ENCODE results near the gene MAST4.

The MAST4 gene

DNA sequence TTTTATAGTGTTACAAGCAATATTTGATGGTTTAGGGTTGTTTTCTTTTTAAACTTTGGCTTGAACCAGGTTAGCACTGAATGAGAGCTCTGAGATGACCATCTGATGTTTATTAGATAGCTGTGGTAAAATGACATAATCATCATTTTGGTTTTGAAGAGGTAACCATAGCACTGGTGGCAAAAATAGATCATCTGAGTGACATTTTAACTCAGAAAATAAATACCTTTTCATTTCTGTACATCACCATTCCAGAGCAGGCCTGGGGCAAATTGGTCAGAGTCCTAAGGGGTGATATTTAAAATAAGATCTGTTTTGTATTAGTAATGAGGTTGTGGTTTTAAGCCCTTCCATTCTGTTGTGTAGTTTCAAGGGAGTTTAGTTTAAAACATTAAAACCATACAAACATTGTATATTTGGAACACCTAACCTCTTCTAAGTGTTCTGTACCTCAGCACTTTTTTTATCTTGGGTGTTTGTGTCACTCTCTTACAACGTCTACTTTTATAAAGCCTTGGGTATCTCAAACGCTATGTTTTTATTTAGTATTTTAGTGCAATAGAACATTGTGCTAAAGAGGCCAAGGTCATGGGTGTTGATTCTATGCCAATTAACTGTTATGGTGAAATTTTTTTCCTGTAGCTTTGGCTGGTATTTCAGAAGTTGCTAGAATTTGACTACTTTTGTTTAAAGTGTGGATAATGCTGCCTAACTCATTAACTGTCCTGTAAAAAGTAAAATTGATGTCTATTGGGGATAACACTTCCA, 434.3 kb downstream of the MAST4 start:
- no peak for DNase-seq

GRCh38 chr5:67031057-67031443, 434.9 kb downstream of the MAST4 start:
- DNase-seq, result no peak

GRCh38 chr5:67031692-67032091, 435.5 kb downstream of the MAST4 start:
- DNase-seq, result no peak

GRCh38 chr5:67032921-67033664, 436.9 kb downstream of the MAST4 start:
- DNase-seq, result no peak

GRCh38 chr5:67033880-67034651, 437.9 kb downstream of the MAST4 start:
- no peak for DNase-seq

DNA sequence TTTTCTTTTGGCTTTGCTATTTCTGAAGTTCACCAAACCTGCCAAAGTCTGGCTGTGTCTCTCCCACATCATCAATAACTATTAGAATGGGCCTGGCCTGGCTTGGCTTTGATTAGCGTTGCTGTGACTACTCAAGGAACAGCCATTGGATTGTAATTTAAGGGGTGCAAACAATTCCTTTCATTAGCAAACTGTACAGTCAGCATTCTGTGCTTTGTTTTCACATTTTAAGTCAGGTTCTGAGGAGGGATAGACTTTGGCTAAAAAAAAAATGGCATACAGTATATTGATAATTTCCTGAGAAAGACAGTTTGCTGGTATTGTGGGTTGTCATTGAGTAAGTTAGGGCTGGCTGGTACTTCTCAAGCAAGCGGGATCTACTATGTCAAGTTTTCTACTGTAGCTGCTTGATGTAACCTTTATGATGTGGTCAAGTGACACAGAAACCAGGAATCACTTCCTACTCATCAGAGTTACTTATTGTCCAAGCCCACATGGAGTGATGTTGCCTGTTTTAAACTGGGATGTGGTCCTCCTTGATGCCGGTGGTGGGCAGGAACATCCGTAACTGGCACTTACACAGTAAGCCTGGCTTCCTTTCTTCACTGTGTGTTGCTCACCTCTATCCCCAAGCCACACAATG, 439.0 kb downstream of the MAST4 start:
- no peak for DNase-seq

- DNase-seq, result no peak
Observed at GRCh38 chr5:67037171-67037570, 441.0 kb downstream of the MAST4 start.

- no peak for DNase-seq
Observed at GRCh38 chr5:67038817-67039603, 442.8 kb downstream of the MAST4 start.

DNA sequence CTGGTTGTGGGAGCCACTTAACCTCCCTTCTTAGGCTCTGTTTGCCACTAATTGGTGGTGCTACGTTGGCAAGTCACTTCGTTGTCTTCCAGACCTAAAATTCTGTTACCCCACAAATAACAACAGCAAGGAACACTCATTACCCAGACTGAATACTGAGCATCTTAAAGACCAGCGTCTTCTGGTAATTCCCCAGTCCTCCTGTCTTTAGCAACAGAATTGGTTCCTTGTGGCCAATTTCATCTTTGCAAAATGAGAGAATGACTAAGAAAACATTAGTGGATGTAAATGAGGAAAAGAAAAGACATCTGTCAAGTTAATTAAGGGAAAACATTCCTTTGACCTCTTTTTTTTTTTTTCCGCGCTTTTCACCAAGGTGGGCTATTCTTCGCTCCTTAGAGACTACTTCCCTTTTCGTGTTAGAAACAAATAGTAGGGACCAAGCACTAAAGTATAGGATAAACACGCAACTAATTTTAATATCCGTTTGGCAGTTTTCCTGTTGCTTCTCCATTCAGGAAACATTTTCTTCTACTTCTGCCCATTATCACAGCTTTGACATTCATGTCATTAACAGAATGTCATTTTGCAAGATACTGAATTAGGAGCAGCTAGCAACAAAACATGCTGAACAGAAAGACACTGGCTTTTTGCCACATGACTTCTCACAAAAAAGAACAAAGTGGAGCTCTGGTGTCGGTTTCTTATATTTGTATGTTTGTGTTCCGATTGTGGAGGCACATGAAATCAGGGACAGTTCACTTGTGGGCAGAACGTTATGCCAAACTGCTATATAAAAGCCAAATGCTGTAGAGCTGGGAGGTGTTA, 446.2 kb downstream of the MAST4 start:
- no peak for DNase-seq

GRCh38 chr5:67043796-67044511, 447.8 kb downstream of the MAST4 start:
- DNase-seq, result no peak

DNA sequence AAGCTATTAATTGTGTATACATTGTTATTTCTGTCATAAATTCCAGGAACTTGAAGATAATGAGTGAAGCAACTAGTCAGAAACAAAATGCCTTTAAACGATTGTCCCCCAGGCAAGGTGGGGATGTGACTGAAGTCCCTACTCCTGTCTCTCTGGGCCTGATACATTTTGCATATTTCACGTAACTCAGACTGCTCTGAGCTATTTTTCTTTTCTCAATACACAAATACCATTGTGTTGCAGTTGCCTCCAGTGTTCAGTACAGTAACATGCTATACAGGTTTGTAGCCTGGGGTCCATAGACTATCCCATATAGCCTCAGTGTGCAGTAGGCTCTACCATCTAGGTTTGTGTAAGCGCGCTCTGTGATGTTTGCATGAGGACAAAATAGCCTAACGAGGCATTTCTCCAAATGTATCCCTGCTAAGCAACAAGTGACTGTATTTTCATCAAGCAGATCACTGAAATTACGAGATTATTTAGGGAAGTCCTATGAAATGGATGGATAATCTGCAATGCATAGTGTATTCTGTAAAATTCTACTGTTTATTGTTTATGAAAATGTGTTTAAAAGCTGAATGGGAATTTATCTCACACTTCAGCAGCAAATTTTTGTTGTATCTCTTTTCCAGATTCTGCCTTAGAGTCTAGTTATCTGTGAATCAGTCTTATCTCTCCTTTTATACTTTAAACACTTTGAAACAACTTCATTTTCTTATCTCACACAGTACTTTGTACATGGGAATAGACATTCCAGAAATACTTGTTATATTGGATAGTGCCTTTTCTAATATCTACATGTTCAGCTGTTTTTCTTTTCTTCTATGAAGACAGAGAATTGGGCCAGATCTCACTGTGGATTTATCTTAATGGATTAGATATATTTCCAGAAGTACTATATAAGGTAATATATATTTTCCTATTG, 449.9 kb downstream of the MAST4 start:
- no peak for DNase-seq

DNA sequence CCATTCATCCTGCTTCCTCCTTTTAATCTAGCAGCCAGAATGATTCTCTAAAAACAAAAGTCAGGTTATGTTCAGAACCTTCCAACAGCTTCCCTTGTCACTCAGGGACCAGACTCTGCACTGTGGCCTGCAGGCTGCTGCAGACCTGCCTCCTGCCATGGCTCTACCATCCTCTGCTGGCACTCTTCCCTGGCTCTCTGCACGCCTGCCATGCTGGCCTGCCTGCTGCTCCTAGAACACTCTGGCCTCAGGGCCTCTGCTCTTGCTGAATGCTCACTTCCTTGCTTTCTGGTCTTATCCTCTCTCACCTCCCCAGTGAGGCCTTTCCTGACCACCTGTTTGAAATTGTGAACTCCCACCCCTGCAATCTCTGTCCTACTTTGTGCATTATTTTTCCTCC, 451.0 kb downstream of the MAST4 start:
- no peak for DNase-seq

DNA sequence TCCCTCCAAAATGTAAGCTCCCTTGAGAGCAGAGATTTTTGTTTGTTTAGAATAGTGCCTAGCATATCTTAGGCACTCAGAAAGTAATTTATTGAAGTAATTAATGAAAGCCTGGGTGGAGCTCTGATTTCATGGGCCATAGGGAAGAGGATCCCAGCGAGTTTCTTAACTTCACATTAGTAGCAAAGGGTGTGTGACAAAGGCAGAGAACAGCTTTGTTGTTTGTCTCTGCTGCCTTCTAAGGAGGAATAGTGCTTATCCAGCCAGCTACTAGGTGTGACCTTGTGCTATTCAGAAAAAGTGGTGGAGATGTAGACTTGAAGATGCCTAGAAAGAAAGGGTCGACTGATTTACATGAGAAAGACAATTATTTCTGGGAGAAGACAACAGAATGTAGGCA, 451.4 kb downstream of the MAST4 start:
- DNase-seq, result no peak

DNA sequence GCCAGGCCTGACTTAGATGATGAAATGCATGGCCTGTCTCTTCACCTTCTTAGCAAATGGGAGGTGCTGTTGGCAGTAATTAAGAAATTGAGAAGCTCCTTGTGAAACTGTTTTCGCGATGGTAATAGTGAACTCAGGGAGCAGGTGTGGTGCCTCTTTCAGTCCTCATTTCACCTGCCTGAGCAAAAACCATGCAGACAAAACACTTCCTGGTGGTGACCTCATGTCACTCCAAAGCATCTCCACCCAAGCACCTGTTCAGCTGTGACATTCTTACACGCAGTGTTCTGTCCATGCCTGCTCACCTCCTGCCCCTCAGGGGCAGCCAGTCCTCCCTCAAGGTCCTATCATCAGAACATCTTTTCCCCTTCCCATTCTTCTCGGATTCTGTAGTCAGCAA, 453.9 kb downstream of the MAST4 start:
- no peak for DNase-seq

DNA sequence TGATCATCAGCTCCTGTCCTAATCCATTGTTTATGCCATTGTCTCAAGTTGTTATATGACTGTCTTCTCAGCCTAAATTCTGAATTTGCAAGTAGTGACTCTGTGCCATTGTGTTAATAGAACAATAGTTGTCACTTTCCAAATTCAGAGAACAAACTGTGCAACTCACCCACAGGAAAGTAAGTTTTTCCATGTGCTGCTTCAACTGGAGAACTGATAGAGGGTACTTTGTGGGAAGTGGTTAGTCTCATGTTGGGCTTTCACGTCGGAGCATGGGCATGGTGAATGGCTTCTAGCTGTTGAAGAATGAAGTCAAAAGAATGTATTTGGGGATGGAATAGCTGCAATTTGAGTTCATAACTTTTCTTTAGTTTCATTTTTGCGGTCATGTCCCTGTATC, 454.4 kb downstream of the MAST4 start:
- no peak for DNase-seq

DNA sequence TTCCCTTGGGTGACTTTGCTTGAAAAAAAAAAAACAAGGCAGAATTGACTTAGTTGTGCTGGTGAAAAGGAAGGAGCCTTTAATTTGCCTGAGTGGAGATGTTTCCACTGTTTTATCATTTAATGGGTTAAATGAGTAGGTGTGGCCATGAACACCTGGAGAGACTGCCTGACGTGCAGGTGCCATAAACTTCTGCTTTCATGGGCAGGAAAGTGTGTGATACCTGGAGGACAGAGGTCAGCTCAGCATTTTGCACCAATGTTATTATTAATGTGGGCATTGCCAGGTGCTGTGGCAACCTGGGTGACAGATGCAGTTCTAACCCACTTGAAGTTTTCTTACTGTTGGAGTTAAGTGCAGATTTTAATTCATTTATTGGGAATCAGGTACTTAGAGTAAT, 455.0 kb downstream of the MAST4 start:
- DNase-seq, result no peak

DNA sequence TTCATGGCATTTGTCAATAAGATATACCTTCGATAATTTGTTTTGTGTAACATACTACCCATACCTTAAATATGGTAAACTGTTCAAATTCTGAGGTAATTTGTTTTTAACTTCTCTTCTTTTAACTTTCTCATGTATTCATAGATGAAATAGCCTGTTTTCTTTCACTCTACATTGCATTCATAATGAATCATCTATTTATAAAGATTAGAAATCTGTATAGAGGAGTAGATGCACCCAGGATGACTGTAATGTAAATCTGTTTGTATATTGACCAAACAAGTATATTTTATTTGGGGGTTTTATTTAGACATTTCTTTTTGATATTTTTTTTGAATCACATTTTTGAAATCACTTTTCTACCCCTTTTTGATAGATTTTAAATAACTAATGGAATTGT, 455.8 kb downstream of the MAST4 start:
- no peak for DNase-seq

DNA sequence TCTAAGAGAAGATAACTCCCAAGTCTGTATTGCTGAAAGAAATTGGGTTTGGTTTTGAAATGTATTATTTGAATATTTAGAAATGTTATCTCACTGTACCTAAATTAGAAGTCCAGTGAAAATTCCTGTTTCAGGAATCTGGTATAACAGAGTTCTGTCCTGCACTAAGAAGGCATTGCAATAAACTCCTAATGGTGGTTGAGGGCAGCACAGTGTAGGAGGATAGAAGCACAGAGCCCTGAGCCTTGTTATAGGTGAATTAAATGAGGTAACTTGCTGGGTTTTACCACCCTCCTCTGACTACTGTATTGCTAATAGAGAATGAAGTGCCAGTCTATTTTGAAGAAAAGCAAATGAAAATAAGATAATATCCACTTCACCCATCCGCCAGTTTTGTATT, 457.0 kb downstream of the MAST4 start:
- DNase-seq, result no peak

DNA sequence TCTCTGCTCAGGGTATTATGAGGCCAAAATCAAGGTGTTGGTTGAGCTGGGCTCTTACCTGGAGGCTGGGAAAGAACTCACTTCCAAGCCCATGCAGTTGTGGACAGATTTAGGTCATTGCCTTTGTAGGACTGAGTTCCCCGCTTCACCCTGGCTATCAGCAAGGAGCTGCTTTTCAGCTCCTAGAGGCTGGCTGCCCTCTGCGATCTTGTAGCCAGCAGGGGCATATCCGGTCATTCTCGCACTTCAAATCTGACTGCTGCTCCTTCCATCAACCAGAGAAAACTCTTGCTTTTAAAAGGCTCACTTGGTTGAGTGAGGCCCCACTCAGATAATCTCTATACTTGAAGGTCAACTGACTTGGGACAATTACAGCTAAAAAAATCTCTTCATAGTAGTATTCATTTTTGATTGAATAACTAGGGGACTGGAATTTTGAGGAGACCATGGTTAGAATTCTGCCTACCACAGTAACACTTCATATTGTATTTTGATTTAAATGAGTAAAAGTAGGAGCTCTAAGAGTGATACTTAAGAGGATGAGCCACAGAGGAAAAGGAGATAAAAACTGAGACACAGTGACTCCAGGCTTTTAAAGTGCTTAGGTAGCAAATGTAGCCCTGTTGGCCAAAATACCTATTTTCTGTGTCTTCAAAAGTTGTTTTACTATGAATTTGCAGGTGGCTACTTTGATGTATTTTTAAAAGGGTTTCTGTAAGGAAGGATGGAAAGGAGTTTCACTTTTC, 463.0 kb downstream of the MAST4 start:
- no peak for DNase-seq

All from activated gamma-delta T cell treated with Interleukin-2 at 50 U/mL for 16 hours (primary cell).